ENCODE measurements around the gene HDAC9.

DNA sequence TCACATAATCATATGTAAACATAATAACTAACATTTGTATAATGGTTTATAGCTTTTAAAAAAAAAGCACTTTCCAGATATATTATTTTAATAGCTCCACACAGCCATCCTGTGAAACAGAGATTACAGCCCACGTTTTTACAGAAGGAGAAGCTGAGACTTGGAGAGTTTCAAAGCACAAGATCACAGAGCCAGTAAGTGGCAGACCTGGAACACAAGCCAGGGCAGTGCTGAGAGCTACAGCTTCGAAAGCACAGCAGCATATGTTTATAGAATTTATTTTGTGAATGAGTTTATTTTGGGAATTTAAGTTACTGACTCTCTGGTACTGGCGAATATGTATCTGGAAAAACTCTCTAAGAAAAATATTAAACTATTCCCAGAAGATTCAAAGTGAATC is 149.4 kb downstream of the HDAC9 start:
- TF ChIP-seq, protein P1, sequence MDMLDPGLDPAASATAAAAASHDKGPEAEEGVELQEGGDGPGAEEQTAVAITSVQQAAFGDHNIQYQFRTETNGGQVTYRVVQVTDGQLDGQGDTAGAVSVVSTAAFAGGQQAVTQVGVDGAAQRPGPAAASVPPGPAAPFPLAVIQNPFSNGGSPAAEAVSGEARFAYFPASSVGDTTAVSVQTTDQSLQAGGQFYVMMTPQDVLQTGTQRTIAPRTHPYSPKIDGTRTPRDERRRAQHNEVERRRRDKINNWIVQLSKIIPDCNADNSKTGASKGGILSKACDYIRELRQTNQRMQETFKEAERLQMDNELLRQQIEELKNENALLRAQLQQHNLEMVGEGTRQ (IDR thresholded peaks at IDR 0.05): no peak
- TF ChIP-seq RFX5 (IDR thresholded peaks at IDR 0.05): no peak
- TF ChIP-seq CTCF (IDR thresholded peaks at IDR 0.05): no peak
- no peak for TF ChIP-seq BCL3 (IDR thresholded peaks at IDR 0.05)
